GM20431 (cell line): ENCODE results near the gene ATP10D.
"Not testable (repeated sequence)": the region's sequence is repeated elsewhere in the genome, so short reads cannot be mapped to it uniquely, and the experiment has no call there.

Experiments
- in situ Hi-C: fragments of 300-500 bp; cut with MseI, MboI; formaldehyde crosslinking; loops from one replicate; pipeline ENCODE4 v1.15.0; 2020; ENCODE audit warnings: low sequenced_read_pairs; ENCODE audit not compliant: unreplicated experiment

ATP10D gene

DNA sequence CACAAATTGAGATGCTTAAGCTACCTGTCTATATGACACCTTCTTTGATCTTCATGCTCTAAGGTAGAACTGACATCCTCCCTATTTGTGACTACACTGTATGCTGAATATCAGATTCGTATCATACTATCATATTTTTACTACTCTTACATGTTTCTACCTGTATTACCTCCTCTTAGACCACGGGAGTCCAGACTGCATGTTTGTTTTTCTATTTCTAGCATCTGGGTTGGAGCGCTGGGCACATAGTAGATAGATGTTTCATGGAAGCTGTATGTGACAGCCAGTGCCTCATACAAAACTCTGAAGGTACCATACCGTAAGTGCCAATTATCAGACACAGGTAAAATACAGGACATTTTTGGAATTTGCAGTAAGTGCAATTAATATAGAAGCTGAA lies 47.6 kb downstream of the ATP10D start:
- in situ Hi-C loops: no loop called here

DNA sequence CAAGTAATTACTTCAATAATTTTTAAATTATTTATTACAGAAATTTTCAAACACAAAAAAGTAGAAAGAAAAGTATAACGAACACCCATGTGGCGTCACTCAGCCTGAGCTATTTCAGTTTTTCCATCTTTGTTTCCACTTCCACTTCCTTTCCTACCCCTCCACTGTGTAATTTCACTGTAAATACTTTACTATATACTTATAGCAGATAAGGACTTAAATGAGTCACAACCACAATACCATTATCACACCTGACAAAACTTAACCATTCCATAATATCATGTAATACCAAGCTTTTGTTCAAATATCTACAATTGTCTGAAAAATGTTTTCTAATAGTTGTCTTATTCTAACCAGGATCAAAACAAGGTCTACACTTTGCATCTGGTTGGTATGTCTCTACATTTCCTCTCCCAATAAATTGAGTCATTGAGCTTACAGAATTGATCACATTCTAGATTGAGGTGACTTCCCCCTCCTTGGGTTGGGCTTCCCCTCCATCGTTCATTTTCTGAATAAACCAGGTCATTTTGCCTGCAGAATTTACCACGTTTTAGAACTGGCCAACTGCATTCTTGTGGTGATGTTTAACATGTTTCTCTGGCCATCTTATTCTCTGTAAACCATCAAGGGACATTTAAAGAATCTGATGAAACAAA lies 48.7 kb downstream of the ATP10D start:
- in situ Hi-C loops: no loop called here

GRCh38 chr4:47534772-47535171 lies 49.7 kb downstream of the ATP10D start:
- in situ Hi-C loops: no loop called here

DNA sequence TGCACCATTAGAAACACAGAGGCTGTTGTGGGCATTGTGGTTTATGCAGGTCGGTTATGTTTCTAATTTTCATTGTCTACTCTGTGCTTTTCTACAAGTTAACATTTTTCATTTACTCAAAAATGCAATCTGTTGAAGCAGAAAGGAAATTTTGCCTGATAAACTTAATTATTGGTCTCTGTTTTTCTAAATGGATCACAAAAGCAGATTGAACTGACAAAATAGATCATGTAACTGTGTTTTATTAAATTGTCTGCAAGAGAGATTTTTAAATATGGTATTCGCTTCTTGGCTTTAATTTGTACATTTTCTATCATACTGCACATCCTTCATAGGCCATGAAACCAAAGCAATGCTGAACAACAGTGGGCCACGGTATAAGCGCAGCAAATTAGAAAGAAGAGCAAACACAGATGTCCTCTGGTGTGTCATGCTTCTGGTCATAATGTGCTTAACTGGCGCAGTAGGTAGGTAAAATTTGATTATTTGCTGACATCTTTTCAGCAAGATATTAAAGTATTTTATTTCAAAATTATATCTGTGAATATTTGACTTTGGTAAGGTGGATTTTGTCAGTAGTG lies 50.6 kb downstream of the ATP10D start:
- in situ Hi-C loops: no loop called here

DNA sequence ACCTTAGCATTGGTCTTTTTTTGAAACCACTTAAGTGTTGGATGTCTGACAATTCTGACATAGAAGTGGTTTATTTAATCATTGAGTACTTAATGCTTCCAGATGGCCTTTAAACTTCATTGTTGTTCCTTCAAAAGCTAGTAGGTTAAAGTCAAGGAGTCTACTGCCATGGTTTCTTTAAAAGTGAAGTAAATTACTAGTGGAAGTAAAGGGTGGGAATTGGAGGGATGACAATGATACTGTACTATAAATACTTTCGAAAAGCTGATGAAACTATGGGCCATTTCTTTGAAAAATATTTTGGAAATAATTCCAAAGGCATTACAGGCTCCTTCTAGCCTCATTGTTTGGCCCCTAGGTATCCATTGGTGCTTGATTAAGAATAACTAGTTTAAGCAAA lies 51.9 kb downstream of the ATP10D start:
- in situ Hi-C loops: no loop called here

GRCh38 chr4:47538111-47538824 lies 53.2 kb downstream of the ATP10D start:
- in situ Hi-C loops: no loop called here

- in situ Hi-C loops: no loop called here
Observed at GRCh38 chr4:47538825-47539154, 53.7 kb downstream of the ATP10D start.

DNA sequence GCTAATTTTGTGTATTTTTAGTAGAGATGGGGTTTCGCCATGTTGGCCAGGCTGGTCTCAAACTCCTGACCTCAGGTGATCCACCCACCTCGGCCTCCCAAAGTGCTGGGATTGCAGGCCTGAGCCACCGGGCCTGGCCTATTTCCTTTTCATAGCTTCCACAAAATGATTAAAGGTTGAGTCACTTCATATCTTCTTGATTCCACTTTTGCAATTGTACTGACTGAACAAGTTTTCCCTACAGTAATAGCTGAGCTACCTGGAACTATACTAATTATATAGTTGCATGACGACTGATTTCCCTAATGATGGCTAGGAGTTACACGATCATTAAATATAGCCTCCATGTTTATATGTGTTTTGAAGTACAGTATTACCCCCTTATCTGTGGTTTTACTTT lies 57.6 kb downstream of the ATP10D start:
- in situ Hi-C loops: not testable (repeated sequence)

DNA sequence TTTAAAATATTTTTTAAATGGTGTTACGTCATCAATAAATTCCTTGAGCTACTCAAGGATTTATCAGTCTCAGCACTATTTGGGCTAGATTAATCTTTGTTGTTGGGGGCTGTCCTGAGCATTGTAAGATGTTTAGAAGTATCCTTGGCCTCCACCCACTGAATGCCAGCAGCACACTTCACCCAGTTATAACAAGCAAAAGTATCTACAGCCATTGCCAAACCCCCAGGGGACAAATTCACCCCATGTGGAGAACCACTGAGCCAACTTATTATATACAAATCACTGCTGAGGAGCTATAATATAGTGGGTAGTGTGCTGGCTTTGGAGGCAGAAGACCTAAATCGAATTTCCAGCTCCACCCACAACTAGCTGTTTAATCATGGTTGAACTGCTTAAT lies 58.3 kb downstream of the ATP10D start:
- in situ Hi-C loops: no loop called here

- in situ Hi-C loops: not testable (repeated sequence)
Observed at GRCh38 chr4:47550357-47550756, 65.3 kb downstream of the ATP10D start.

DNA sequence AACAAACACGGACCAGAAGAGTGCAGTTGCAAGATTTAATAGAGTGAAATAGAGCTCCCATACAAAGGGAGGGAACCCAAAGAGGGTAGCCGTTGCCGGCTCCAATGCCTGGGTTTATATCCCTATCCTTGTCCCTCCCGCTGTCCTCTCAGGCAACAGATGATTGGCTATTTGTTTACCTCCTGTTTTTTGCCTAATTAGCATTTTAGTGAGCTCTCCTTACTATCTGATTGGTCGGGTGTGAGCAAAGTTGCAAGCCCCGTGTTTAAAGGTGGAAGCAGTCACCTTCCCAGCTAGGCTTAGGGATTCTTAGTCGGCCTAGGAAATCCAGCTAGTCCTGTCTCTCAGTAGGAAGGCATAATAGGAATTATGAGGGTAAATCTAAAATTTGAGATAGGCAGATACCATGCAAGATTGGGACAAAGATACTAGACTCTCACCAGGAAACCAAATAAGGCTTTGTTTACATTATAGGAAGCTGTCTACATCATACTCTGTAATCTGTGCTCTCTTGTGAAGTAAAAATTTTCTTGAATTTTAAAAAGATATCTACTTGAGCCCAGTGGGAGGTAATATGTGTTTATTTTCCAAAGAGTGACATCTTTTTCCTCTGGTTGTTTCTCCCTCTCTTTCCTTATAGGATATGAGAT lies 65.9 kb downstream of the ATP10D start:
- in situ Hi-C loops: no loop called here

DNA sequence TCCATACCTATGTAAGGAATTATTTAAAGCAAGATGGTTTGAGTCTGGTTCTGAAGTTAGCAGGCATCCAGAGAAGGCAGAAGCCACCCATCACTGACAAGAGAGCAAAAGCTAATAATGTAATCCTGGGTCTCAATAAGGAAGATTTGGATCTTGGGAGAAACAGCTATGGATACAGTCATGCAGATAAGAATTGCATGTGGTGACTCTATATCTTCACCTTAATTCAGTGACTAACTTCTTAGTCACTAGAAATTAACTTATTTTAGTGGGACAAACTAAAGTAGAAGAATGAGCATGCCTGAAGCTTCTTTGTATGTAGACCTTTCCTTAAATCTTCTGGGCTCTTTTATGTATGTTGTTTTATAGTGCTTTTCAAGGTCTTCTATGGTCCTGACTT lies 66.6 kb downstream of the ATP10D start:
- in situ Hi-C loops: no loop called here

GRCh38 chr4:47553329-47554125 lies 68.5 kb downstream of the ATP10D start:
- in situ Hi-C loops: no loop called here

GRCh38 chr4:47555920-47556319 lies 70.8 kb downstream of the ATP10D start:
- in situ Hi-C loops: not testable (repeated sequence)

DNA sequence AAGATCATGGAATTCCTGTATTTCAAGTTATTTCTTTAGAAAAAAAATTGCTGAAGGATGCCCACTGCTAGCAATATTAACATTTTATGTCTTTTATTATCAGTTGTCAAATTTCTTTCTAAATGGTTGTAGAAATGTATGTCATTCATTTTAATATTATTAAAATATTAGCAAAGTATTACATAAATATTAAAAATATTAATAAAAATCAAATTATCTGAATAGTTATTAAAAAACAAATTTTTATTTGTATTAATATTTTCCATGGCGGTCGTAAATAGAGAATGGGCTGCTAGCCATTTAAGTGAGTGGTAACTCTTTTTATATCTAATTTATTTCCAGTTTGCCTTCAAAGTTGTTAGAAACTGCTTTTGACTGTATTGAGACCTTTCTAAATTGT lies 72.2 kb downstream of the ATP10D start:
- in situ Hi-C loops: no loop called here

- in situ Hi-C loops: no loop called here
Observed at GRCh38 chr4:47560682-47561081, 75.6 kb downstream of the ATP10D start.

DNA sequence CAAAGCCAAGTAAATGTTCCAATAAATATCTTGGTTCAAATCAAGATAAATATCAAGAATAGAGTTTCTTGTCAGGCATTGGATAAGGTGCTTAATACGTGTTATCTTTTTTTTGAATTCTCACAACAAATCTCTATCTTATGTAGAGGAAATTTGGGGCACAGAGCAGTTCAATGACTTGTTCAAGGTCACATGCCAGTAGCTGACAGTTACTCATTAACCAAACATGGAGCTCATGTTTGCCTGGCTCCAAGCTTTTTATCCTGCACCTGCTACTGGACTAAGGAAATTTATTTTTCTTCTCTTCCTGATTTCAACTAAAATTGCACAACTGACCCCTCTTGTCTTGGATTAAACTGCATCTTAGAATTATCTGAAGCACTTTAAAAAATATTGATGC lies 76.3 kb downstream of the ATP10D start:
- in situ Hi-C loops: no loop called here

DNA sequence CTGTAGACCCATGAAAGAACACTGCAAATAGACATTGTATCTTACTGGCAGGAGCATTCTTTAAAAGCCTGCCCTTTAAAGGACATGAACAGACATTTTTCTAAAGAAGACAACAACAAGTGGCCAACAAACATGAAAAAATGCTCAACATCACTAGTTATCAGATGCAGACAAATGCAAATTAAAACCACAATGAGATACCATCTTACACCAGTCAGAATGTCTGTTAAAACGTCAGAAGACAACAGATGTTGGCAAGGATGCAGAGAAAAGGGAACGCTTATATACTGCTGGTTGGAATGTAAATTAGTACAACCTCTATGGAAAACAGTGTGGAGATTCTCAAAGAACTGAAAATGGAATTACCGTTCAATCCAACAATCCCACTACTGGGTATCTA lies 77.2 kb downstream of the ATP10D start:
- in situ Hi-C loops: no loop called here

GRCh38 chr4:47566566-47566965 lies 81.5 kb downstream of the ATP10D start:
- in situ Hi-C loops: no loop called here

DNA sequence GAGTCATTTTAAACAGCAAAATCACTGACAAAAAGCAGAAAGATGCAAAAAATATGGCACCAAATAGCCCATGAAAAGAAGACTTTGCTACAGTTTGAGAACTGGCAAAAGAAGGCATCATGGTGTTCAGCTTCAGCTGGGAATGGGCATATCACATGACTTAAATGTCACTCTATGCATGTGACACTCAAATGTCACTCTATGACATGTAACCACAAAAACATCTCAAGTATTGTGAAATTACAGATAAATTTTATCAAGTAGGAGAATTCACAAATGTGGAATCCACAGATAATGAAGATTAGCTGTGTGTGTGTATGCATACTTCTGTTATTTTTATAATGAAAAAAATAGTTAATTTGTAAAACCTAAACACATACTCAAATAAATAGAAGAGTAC lies 81.9 kb downstream of the ATP10D start:
- in situ Hi-C loops: no loop called here
